GM19239 (cell line): Measurements from ENCODE around the gene NECAP2.
"Not testable (repeated sequence)": the region's sequence is repeated elsewhere in the genome, so short reads cannot be mapped to it uniquely, and the experiment has no call there.

ENCODE experiments used
- DNase-seq: peaks from one replicate; pipeline ENCODE4 v3.0.0; 2011; ENCODE audit warnings: low spot score; ENCODE audit not compliant: insufficient read length
- FAIRE-seq: peaks from 2 replicates; lab custom pipeline; 2011; peaks lifted over from hg19 to GRCh38; lab: Jason Lieb, UNC

The NECAP2 gene

GRCh38 chr1:16454909-16455308, 14.4 kb downstream of the NECAP2 start:
- DNase-seq, FAIRE-seq: not testable (repeated sequence)

GRCh38 chr1:16456151-16456550, 15.6 kb downstream of the NECAP2 start:
- not testable (repeated sequence) for FAIRE-seq, DNase-seq

GRCh38 chr1:16458831-16459230, 18.3 kb downstream of the NECAP2 start:
- FAIRE-seq (no peak), DNase-seq (no peak)

GRCh38 chr1:16459352-16459925, 18.9 kb downstream of the NECAP2 start:
- FAIRE-seq (no peak), DNase-seq (no peak)

- no peak for DNase-seq
- no peak for FAIRE-seq
These were observed 21.2 kb downstream of the NECAP2 start for GRCh38 chr1:16461681-16462080.

GRCh38 chr1:16462773-16463330, 22.3 kb downstream of the NECAP2 start:
- no peak for FAIRE-seq
- DNase-seq: no peak

- DNase-seq (no peak), FAIRE-seq (no peak)
These were observed 24.5 kb downstream of the NECAP2 start for GRCh38 chr1:16464917-16465625.

GRCh38 chr1:16468558-16468957, 28.0 kb downstream of the NECAP2 start:
- no peak for FAIRE-seq
- no peak for DNase-seq

GRCh38 chr1:16474166-16474800, 33.8 kb downstream of the NECAP2 start:
- DNase-seq (no peak), FAIRE-seq (no peak)

- not testable (repeated sequence) for FAIRE-seq, DNase-seq
These were observed 34.4 kb downstream of the NECAP2 start for GRCh38 chr1:16474891-16475290.

GRCh38 chr1:16475771-16476770, 35.5 kb downstream of the NECAP2 start:
- DNase-seq, FAIRE-seq: not testable (repeated sequence)

- no peak for DNase-seq
- FAIRE-seq: no peak
These were observed 37.6 kb downstream of the NECAP2 start for GRCh38 chr1:16478091-16478490.

GRCh38 chr1:16483146-16483545, 42.6 kb downstream of the NECAP2 start:
- not testable (repeated sequence) for FAIRE-seq

GRCh38 chr1:16483639-16484500, 43.3 kb downstream of the NECAP2 start:
- not testable (repeated sequence) for FAIRE-seq

More at GRCh38 chr1:16483146-16483545, 42.6 kb downstream of the NECAP2 start:
- not testable (repeated sequence) for DNase-seq

GRCh38 chr1:16484501-16484835, 43.9 kb downstream of the NECAP2 start:
- DNase-seq (no peak), FAIRE-seq (no peak)

More at GRCh38 chr1:16483639-16484500, 43.3 kb downstream of the NECAP2 start:
- not testable (repeated sequence) for DNase-seq

GRCh38 chr1:16484931-16485330, 44.4 kb downstream of the NECAP2 start:
- FAIRE-seq (no peak), DNase-seq (no peak)

- FAIRE-seq, DNase-seq: not testable (repeated sequence)
These were observed 45.8 kb downstream of the NECAP2 start for GRCh38 chr1:16486316-16486715.

- FAIRE-seq: not testable (repeated sequence)
These were observed 46.5 kb downstream of the NECAP2 start for GRCh38 chr1:16487011-16487410.

More at GRCh38 chr1:16487011-16487410, 46.5 kb downstream of the NECAP2 start:
- DNase-seq: not testable (repeated sequence)
